Esophagus squamous epithelium (tissue), 4 donors: ENCODE data around the gene DNAJC17.

ENCODE experiments used
- POLR2A ChIP-seq, 4 donors: fragments of 450-650 bp; IDR thresholded peaks; one replicate each; pipeline ENCODE4 v1.6.1; 2017; ENCODE audit warnings: antibody characterized with exemption in 4 of 4, mild to moderate bottlenecking in 4 of 4, moderate library complexity in 3 of 4
- TF ChIP-seq, protein P1 (sequence below), 6 experiments: fragments of 450-650 bp in 4 of 6; fragments of 200-600 bp in 2 of 6; sonication (generic) in 2 of 6; IDR thresholded peaks; one replicate each; pipeline ENCODE4 v1.5.1; 2016 to 2019; ENCODE audit warnings: antibody characterized with exemption in 6 of 6, mild to moderate bottlenecking in 4 of 6, moderate library complexity in 4 of 6

- no peak for TF ChIP-seq POLR2A (IDR thresholded peaks at IDR 0.05)
- TF ChIP-seq, protein P1, sequence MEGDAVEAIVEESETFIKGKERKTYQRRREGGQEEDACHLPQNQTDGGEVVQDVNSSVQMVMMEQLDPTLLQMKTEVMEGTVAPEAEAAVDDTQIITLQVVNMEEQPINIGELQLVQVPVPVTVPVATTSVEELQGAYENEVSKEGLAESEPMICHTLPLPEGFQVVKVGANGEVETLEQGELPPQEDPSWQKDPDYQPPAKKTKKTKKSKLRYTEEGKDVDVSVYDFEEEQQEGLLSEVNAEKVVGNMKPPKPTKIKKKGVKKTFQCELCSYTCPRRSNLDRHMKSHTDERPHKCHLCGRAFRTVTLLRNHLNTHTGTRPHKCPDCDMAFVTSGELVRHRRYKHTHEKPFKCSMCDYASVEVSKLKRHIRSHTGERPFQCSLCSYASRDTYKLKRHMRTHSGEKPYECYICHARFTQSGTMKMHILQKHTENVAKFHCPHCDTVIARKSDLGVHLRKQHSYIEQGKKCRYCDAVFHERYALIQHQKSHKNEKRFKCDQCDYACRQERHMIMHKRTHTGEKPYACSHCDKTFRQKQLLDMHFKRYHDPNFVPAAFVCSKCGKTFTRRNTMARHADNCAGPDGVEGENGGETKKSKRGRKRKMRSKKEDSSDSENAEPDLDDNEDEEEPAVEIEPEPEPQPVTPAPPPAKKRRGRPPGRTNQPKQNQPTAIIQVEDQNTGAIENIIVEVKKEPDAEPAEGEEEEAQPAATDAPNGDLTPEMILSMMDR (IDR thresholded peaks at IDR 0.05), result no peak
Observed at GRCh38 chr15:40793216-40793989, 13.9 kb downstream of the DNAJC17 start.
